ENCODE data around the gene FASLG. TPM values are rescaled to one million over a fixed set of nuclear protein-coding genes. Genes with fewer than 3 reads are reported as not detected.

Gene FASLG
- total and polyA plus RNA-seq, 4 donors: 0.14 to 0.61 (median 0.30) TPM

GRCh38 chr1:172657586-172657985 is 1.3 kb upstream of the FASLG start (continued):
- TF ChIP-seq ZBTB33 (IDR thresholded peaks at IDR 0.05) (no peak), RAD21 (IDR thresholded peaks at IDR 0.05) (no peak), HNF4G (IDR thresholded peaks at IDR 0.05) (no peak), YY1 (IDR thresholded peaks at IDR 0.05) (no peak), EGR1 (IDR thresholded peaks at IDR 0.05; ENCODE audit: low read depth in 2 of 2) (no peak)

DNA sequence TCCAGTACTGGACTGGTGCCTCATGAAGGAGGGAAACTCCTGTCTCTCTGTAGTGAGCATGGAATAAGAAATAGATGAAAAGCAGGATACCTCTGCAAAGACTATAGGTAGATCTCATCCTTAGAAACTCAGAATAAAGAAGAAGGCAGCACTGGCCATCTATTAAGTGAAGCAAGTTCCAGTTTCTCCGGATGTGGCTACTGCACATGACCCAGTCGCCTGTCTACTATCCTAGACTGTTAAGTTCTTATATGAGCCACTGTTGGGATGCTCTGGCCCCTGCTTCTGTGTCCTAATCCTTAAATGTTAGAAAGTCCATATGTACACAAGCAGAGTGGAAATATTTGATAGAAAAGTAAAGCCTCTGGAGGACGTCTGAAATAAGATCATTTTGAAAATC is 2.2 kb downstream of the FASLG start:
- Histone ChIP-seq H3K4me3 (ENCODE audit: low read depth in 1 of 3, low read length in 3 of 3) (no peak overlapping the region), H3K27ac (ENCODE audit: low read depth in 1 of 2, low read length in 2 of 2) (no peak overlapping the region), H3K4me1 (ENCODE audit: control insufficient read depth in 4 of 4, insufficient read depth in 4 of 4, low read length in 3 of 4) (no peaks in the 10 kb centered on the region), H3K9ac (ENCODE audit: low read depth in 1 of 2, low read length in 2 of 2) (no peak overlapping the region), H3K27me3 (ENCODE audit: control insufficient read depth in 4 of 4, insufficient read depth in 4 of 4, low read length in 3 of 4) (no peaks in the 10 kb centered on the region), H3K9me3 (ENCODE audit: control insufficient read depth in 4 of 4, low read length in 3 of 4) (peaks cover 0 to 5% (median 0%) of the 10 kb centered on the region in 4 donors), H3K36me3 (ENCODE audit: control insufficient read depth in 4 of 4, insufficient read depth in 3 of 4, low read depth in 1 of 4, low read length in 3 of 4) (no peaks in the 10 kb centered on the region)
- no peak for TF ChIP-seq EGR1 (IDR thresholded peaks at IDR 0.05; ENCODE audit: low read depth in 2 of 2)
- 68% methylated on average over 3 of the region's 3 CpGs for WGBS
- no peak for DNase-seq (ENCODE audit: low spot score)

DNA sequence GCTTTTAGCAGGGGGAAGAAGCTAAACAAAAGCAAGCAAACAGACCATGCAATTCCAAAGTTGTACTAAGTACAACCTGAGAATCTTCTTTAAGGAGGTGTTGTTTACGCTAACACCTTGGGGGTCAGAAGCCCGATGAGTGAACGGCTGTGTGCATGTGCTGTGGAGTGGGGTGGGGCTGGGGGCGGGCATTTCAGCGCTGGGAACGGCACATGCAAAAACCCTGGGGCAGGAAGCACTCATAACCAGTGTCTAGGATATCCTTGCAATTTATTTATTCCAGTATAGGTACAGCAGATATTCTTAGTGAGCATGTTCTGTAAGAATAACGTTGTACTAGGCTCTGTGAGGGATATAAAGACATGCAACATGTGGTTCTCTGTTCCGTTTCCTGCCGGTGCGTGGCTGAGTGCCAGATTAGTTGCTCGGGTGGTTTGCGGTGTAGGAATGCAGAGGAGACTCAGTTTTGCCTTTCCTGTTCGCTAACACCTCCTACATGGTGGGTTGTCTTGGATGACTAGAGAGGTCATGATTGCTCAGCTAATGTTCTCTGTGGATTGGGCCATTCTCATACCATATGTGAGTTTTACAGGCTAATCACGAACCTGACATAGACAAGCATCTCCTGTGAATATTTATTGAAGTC is 3.7 kb downstream of the FASLG start:
- H3K27ac ChIP-seq (ENCODE audit: low read depth in 1 of 2, low read length in 2 of 2): no peak overlapping the region

GRCh38 chr1:172663732-172664131 is 4.8 kb downstream of the FASLG start:
- no peak overlapping the region for H3K27ac ChIP-seq (ENCODE audit: low read depth in 1 of 2, low read length in 2 of 2)
- no peak overlapping the region for H3K9ac ChIP-seq (ENCODE audit: low read depth in 1 of 2, low read length in 2 of 2)
- H3K36me3 ChIP-seq (ENCODE audit: control insufficient read depth in 4 of 4, insufficient read depth in 3 of 4, low read depth in 1 of 4, low read length in 3 of 4): no peaks in the 10 kb centered on the region
- DNase-seq (ENCODE audit: low spot score): no peak
- TF ChIP-seq JUND (IDR thresholded peaks at IDR 0.05): no peak
- no peak for TF ChIP-seq YY1 (IDR thresholded peaks at IDR 0.05)
- TF ChIP-seq NR2F2 (IDR thresholded peaks at IDR 0.05): no peak
- no peak for TF ChIP-seq RAD21 (IDR thresholded peaks at IDR 0.05)
- TF ChIP-seq SP1 (IDR thresholded peaks at IDR 0.05): no peak
- no peak for TF ChIP-seq ATF3 (IDR thresholded peaks at IDR 0.05)
- TF ChIP-seq TAF1 (conservative IDR thresholded peaks at IDR 0.05): no peak
- no peak for TF ChIP-seq FOXA2 (IDR thresholded peaks at IDR 0.05)
- TF ChIP-seq ZBTB33 (IDR thresholded peaks at IDR 0.05): no peak
- TF ChIP-seq REST (IDR thresholded peaks at IDR 0.05): no peak
- TF ChIP-seq RXRA (IDR thresholded peaks at IDR 0.05): no peak
- TF ChIP-seq EGR1 (IDR thresholded peaks at IDR 0.05; ENCODE audit: low read depth in 2 of 2): no peak
- H3K9me3 ChIP-seq (ENCODE audit: control insufficient read depth in 4 of 4, low read length in 3 of 4): peaks cover 0 to 5% (median 0%) of the 10 kb centered on the region in 4 donors
- no peaks in the 10 kb centered on the region for H3K4me1 ChIP-seq (ENCODE audit: control insufficient read depth in 4 of 4, insufficient read depth in 4 of 4, low read length in 3 of 4)
- no peak overlapping the region for H3K4me3 ChIP-seq (ENCODE audit: low read depth in 1 of 3, low read length in 3 of 3)
- 86% methylated on average over 3 of the region's 3 CpGs for WGBS
- H3K27me3 ChIP-seq (ENCODE audit: control insufficient read depth in 4 of 4, insufficient read depth in 4 of 4, low read length in 3 of 4): no peaks in the 10 kb centered on the region

More for the DNA sequence above, 3.7 kb downstream of the FASLG start:
- no peak for DNase-seq (ENCODE audit: low spot score)
- no peak for TF ChIP-seq RXRA (IDR thresholded peaks at IDR 0.05)
- TF ChIP-seq GABPA (IDR thresholded peaks at IDR 0.05 in 1 of 2, conservative IDR thresholded peaks at IDR 0.05 in 1 of 2): no peak
- 50% methylated on average over 14 of the region's 14 CpGs for WGBS
- H3K36me3 ChIP-seq (ENCODE audit: control insufficient read depth in 4 of 4, insufficient read depth in 3 of 4, low read depth in 1 of 4, low read length in 3 of 4): no peaks in the 10 kb centered on the region
- no peak overlapping the region for H3K4me3 ChIP-seq (ENCODE audit: low read depth in 1 of 3, low read length in 3 of 3)
- H3K4me1 ChIP-seq (ENCODE audit: control insufficient read depth in 4 of 4, insufficient read depth in 4 of 4, low read length in 3 of 4): no peaks in the 10 kb centered on the region
- H3K9ac ChIP-seq (ENCODE audit: low read depth in 1 of 2, low read length in 2 of 2): no peak overlapping the region
- peaks cover 0 to 5% (median 0%) of the 10 kb centered on the region in 4 donors for H3K9me3 ChIP-seq (ENCODE audit: control insufficient read depth in 4 of 4, low read length in 3 of 4)
- no peaks in the 10 kb centered on the region for H3K27me3 ChIP-seq (ENCODE audit: control insufficient read depth in 4 of 4, insufficient read depth in 4 of 4, low read length in 3 of 4)
